CD4-positive, CD25-positive, alpha-beta regulatory T cell (primary cell): Measurements from ENCODE around the gene RAPGEF6. TPM values are rescaled to one million over a fixed set of nuclear protein-coding genes. Genes with fewer than 3 reads are reported as not detected.
"Not testable (repeated sequence)": the region's sequence is repeated elsewhere in the genome, so short reads cannot be mapped to it uniquely, and the experiment has no call there.

Source experiments
- ATAC-seq, 2 donors: fragments of 150-1000 bp; cut with Tn5 transposase; one replicate each; pipeline ENCODE4 v1.10.0; 2021; ENCODE audit warnings: low read depth in 2 of 2, moderate number of reproducible peaks in 2 of 2, moderate library complexity in 1 of 2
- DNase-seq, 3 donors: peaks; one replicate each; pipeline versions ENCODE4 v3.0.0 to v3.0.0-alpha.2; 2012 to 2022; ENCODE audit warnings: mixed read lengths in 1 of 3
- H3K27ac ChIP-seq: one replicate; pipeline ENCODE4 v1.7.0; 2013; ENCODE audit warnings: mild to moderate bottlenecking, low read length; ENCODE audit not compliant: insufficient read depth, poor library complexity, severe bottlenecking
- H3K27me3 ChIP-seq: one replicate; pipeline ENCODE4 v1.7.0; 2013; ENCODE audit warnings: low read length; ENCODE audit not compliant: control insufficient read depth, insufficient read depth
- H3K36me3 ChIP-seq: one replicate; pipeline ENCODE4 v1.7.0; 2013; ENCODE audit warnings: mild to moderate bottlenecking, low read length, moderate library complexity; ENCODE audit not compliant: control insufficient read depth, insufficient read depth
- H3K4me1 ChIP-seq: 2 replicates; pipeline ENCODE4 v1.7.0; 2013; ENCODE audit warnings: mild to moderate bottlenecking, low read length; ENCODE audit not compliant: insufficient read depth, control insufficient read depth, poor library complexity, severe bottlenecking
- H3K4me3 ChIP-seq: one replicate; pipeline ENCODE4 v1.7.0; 2013; ENCODE audit warnings: low read depth, mild to moderate bottlenecking, low read length, moderate library complexity
- H3K9me3 ChIP-seq, 2 experiments: 1 replicate in 1 of 2; 2 replicates in 1 of 2; pipeline ENCODE4 v1.7.0; 2013; ENCODE audit warnings: low read length in 2 of 2, mild to moderate bottlenecking in 1 of 2, moderate library complexity in 1 of 2; ENCODE audit not compliant: control insufficient read depth in 2 of 2
- H3K27ac Mint-ChIP-seq, 3 donors: one replicate each; pipeline ENCODE4 v1.8.0; 2020 to 2022; ENCODE audit warnings: mild to moderate bottlenecking in 3 of 3, mixed read lengths in 3 of 3, moderate library complexity in 2 of 3
- H3K27me3 Mint-ChIP-seq: one replicate; pipeline ENCODE4 v1.8.0; 2022; ENCODE audit warnings: mild to moderate bottlenecking, mixed read lengths
- H3K36me3 Mint-ChIP-seq: one replicate; pipeline ENCODE4 v1.8.0; 2020; ENCODE audit warnings: mixed read lengths
- H3K4me1 Mint-ChIP-seq, 4 donors: one replicate each; pipeline ENCODE4 v1.8.0; 2020 to 2022; ENCODE audit warnings: mixed read lengths in 4 of 4, mild to moderate bottlenecking in 1 of 4
- H3K4me3 Mint-ChIP-seq, 4 donors: one replicate each; pipeline ENCODE4 v1.8.0; 2020 to 2022; ENCODE audit warnings: mild to moderate bottlenecking in 4 of 4, mixed read lengths in 4 of 4, moderate library complexity in 3 of 4
- H3K9me3 Mint-ChIP-seq, 7 donors: one replicate each; pipeline ENCODE4 v1.8.0; 2020 to 2022; ENCODE audit warnings: mixed read lengths in 7 of 7, mild to moderate bottlenecking in 3 of 7, moderate library complexity in 2 of 7
- polyA plus RNA-seq, 4 donors: library from polyadenylated mRNA; unstranded; fragments of 300-500 nt; fragmentation: Illumina TruSeq; gene quantifications; one replicate each; pipeline ENCODE4 v1.2.3, GENCODE V29; 2021
- total RNA-seq: library from RNA; stranded (reverse); gene quantifications from one replicate; pipeline ENCODE4 v1.2.3, GENCODE V29; 2022

RAPGEF6 gene
- total RNA-seq: 66.6 TPM
- 10 to 100 TPM; 24.4 to 45.3 (median 32.0) TPM for polyA plus RNA-seq

DNA sequence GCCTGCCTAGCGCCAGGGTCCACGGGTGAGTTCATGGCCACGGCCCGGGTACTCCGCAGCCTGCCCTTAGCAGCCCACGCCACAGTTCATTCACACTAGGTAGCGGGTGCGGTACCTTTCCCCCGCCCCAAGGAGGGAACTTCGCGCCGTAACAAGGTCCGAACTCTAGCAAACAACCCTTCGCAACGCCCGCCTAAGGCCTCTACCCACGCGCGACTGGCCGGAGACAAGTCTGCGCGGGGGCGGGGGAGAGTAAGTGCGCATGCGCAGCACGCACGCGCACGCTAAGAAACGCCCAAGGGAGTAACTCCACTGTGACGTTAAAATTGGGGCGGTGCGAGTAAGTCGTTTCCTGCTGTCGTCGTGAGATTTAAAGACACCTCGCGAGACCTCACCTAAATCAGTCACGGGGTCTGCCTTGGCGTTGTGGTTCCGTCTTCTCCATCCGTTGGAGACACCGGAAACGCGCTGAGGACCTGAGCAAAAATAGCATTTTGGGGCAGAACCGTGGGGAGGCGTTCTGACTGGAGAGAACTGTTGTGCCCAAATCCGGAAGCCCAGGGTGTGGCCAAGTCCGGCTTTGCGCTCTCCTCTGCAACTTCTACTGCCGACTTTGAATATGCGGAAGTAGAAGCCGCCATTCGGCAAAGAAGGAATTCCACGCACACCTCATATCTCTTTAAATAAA, at the start of gene RAPGEF6:
Gene RAPGEF6, minus strand, starts transcription at position 234 of the 688 bp plus-strand sequence. Its CDS starts 199 bp downstream, at position 35.
- Histone ChIP-seq H3K27me3 (no peaks in the 10 kb centered on the region), H3K9me3 (no peaks in the 10 kb centered on the region), H3K36me3 (no peaks in the 10 kb centered on the region), H3K27ac (peak within 1 kb of the TSS; percentile 99), H3K4me3 (peak within 1 kb of the TSS; percentile 96), H3K4me1 (peaks cover 67% of the 10 kb centered on the region)
- Mint-ChIP-seq H3K9me3 (no peaks in the 10 kb centered on the region), H3K36me3 (no peaks in the 10 kb centered on the region), H3K4me1 (peaks cover 12 to 35% (median 28%) of the 10 kb centered on the region in 4 donors), H3K27me3 (no peaks in the 10 kb centered on the region), H3K27ac (peak within 1 kb of the TSS; percentile 98 to 100 (median 99)), H3K4me3 (peak within 1 kb of the TSS; percentile 89 to 97 (median 96))
- peak; percentile 97 to 100 (median 98) for DNase-seq
- peak; percentile 89 to 93 for ATAC-seq

DNA sequence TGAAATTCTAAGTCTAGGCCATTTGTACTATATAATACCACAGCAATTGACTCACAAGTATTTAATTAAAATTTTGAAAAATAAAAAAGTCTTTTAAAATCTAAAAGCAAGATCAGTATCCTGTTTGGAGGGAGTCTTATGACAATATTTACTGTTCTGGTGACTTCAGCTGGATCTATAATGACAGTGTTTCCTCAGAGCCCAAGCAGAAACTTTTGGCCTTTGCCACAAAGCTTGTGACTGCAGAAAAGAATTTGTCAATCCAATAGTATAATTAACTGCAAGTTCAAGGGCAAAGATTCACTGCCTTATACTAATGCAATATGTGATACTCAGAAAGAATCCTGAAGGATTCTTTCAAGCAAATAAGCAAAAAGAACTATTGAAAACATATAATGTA, 49.6 kb upstream of the RAPGEF6 start:
- Histone ChIP-seq H3K36me3 (peaks cover 6% of the 10 kb centered on the region), H3K4me3 (no peak overlapping the region), H3K27ac (no peak overlapping the region), H3K27me3 (no peaks in the 10 kb centered on the region), H3K4me1 (no peaks in the 10 kb centered on the region), H3K9me3 (no peaks in the 10 kb centered on the region)
- Mint-ChIP-seq H3K4me3 (no peak overlapping the region), H3K9me3 (peaks cover 0 to 2% (median 0%) of the 10 kb centered on the region in 7 donors), H3K36me3 (peaks cover 38% of the 10 kb centered on the region), H3K4me1 (peaks cover 0 to 15% (median 2%) of the 10 kb centered on the region in 4 donors), H3K27me3 (no peaks in the 10 kb centered on the region), H3K27ac (no peak overlapping the region)
- ATAC-seq (no peak), DNase-seq (no peak)

GRCh38 chr5:131684051-131684450, 49.0 kb upstream of the RAPGEF6 start:
- Mint-ChIP-seq H3K27me3 (no peaks in the 10 kb centered on the region), H3K36me3 (peaks cover 39% of the 10 kb centered on the region), H3K4me3 (no peak overlapping the region), H3K4me1 (peaks cover 0 to 10% (median 2%) of the 10 kb centered on the region in 4 donors), H3K27ac (no peak overlapping the region), H3K9me3 (no peaks in the 10 kb centered on the region)
- H3K27me3 ChIP-seq: no peaks in the 10 kb centered on the region
- H3K9me3 ChIP-seq: no peaks in the 10 kb centered on the region
- H3K36me3 ChIP-seq: peaks cover 4% of the 10 kb centered on the region
- no peaks in the 10 kb centered on the region for H3K4me1 ChIP-seq
- no peak for ATAC-seq
- H3K4me3 ChIP-seq: no peak overlapping the region
- no peak for DNase-seq
- H3K27ac ChIP-seq: no peak overlapping the region

- no peaks in the 10 kb centered on the region for H3K9me3 ChIP-seq
- H3K27me3 Mint-ChIP-seq: no peaks in the 10 kb centered on the region
- peaks cover 34% of the 10 kb centered on the region for H3K36me3 Mint-ChIP-seq
- no peaks in the 10 kb centered on the region for H3K27me3 ChIP-seq
- no peak overlapping the region for H3K27ac ChIP-seq
- peaks cover 0 to 10% (median 0%) of the 10 kb centered on the region in 4 donors for H3K4me1 Mint-ChIP-seq
- no peaks in the 10 kb centered on the region for H3K9me3 Mint-ChIP-seq
- DNase-seq: no peak
- no peak overlapping the region for H3K4me3 ChIP-seq
- ATAC-seq: no peak
- H3K4me3 Mint-ChIP-seq: no peak overlapping the region
- no peaks in the 10 kb centered on the region for H3K4me1 ChIP-seq
- H3K27ac Mint-ChIP-seq: no peak overlapping the region
- H3K36me3 ChIP-seq: peaks cover 7% of the 10 kb centered on the region
Observed at GRCh38 chr5:131682826-131683225, 47.8 kb upstream of the RAPGEF6 start.

- Mint-ChIP-seq H3K4me3 (no peak overlapping the region), H3K27ac (no peak overlapping the region), H3K36me3 (peaks cover 35% of the 10 kb centered on the region), H3K9me3 (no peaks in the 10 kb centered on the region), H3K4me1 (peaks cover 0 to 10% (median under 1%) of the 10 kb centered on the region in 4 donors), H3K27me3 (no peaks in the 10 kb centered on the region)
- Histone ChIP-seq H3K4me1 (no peaks in the 10 kb centered on the region), H3K9me3 (no peaks in the 10 kb centered on the region), H3K27ac (no peak overlapping the region), H3K4me3 (no peak overlapping the region), H3K36me3 (peaks cover 12% of the 10 kb centered on the region), H3K27me3 (no peaks in the 10 kb centered on the region)
- no peak for ATAC-seq
- no peak for DNase-seq
Observed at GRCh38 chr5:131682175-131682574, 47.1 kb upstream of the RAPGEF6 start.

GRCh38 chr5:131679911-131680310, 44.9 kb upstream of the RAPGEF6 start:
- peaks cover 13% of the 10 kb centered on the region for H3K36me3 ChIP-seq
- H3K9me3 ChIP-seq: no peaks in the 10 kb centered on the region
- no peak overlapping the region for H3K27ac ChIP-seq
- Mint-ChIP-seq H3K27me3 (no peaks in the 10 kb centered on the region), H3K9me3 (no peaks in the 10 kb centered on the region), H3K4me3 (no peak overlapping the region), H3K27ac (no peak overlapping the region), H3K4me1 (peaks cover 0 to 16% (median under 1%) of the 10 kb centered on the region in 4 donors), H3K36me3 (peaks cover 44% of the 10 kb centered on the region)
- no peaks in the 10 kb centered on the region for H3K27me3 ChIP-seq
- ATAC-seq: no peak
- DNase-seq: no peak
- H3K4me3 ChIP-seq: no peak overlapping the region
- H3K4me1 ChIP-seq: no peaks in the 10 kb centered on the region

DNA sequence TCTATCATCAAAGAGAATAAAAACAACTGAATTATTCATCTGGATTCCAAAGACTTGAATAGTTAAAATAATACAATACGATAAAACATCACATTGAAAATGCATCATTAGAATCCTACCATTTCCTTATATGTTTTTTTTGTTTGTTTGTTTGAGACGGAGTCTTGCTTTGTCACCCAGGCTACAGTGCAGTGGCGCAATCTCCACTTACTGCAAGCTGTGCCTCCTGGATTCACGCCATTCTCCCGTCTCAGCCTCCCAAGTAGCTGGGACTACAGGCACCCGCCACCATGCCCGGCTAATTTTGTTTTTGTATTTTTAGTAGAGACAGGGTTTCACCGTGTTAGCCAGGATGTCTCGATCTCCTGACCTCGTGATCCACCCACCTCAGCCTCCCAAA, 43.2 kb upstream of the RAPGEF6 start:
- not testable (repeated sequence) for H3K9me3 Mint-ChIP-seq
- H3K36me3 Mint-ChIP-seq: peaks cover 46% of the 10 kb centered on the region

GRCh38 chr5:131677115-131677514, 42.1 kb upstream of the RAPGEF6 start:
- no peaks in the 10 kb centered on the region for H3K9me3 Mint-ChIP-seq
- Histone ChIP-seq H3K27ac (no peak overlapping the region), H3K4me1 (no peaks in the 10 kb centered on the region), H3K9me3 (no peaks in the 10 kb centered on the region), H3K27me3 (no peaks in the 10 kb centered on the region), H3K4me3 (no peak overlapping the region), H3K36me3 (peaks cover 30% of the 10 kb centered on the region)
- peaks cover 0 to 10% (median 2%) of the 10 kb centered on the region in 4 donors for H3K4me1 Mint-ChIP-seq
- ATAC-seq: no peak
- no peak overlapping the region for H3K4me3 Mint-ChIP-seq
- DNase-seq: no peak
- peaks cover 48% of the 10 kb centered on the region for H3K36me3 Mint-ChIP-seq
- H3K27me3 Mint-ChIP-seq: no peaks in the 10 kb centered on the region
- peak overlapping the region in 1 of 3 donors; percentile 81 for H3K27ac Mint-ChIP-seq

More for the DNA sequence above, 43.2 kb upstream of the RAPGEF6 start:
- peaks cover 0 to 16% (median 2%) of the 10 kb centered on the region in 4 donors for H3K4me1 Mint-ChIP-seq
- DNase-seq, H3K4me3 ChIP-seq, H3K4me1 ChIP-seq, ATAC-seq, H3K27me3 ChIP-seq, H3K27ac Mint-ChIP-seq, H3K27ac ChIP-seq, H3K9me3 ChIP-seq, H3K4me3 Mint-ChIP-seq, H3K27me3 Mint-ChIP-seq: not testable (repeated sequence)
- peaks cover 23% of the 10 kb centered on the region for H3K36me3 ChIP-seq
